SK-N-SH treated with all-trans-retinoic acid at 6 μM for 48 hours (cell line): ENCODE measurements around the gene GXYLT1.

Experiments used
- ATAC-seq: fragments of 200-7000 bp; cut with Tn5 transposase; 3 replicates; pipeline ENCODE4 v1.9.1; 2020; ENCODE audit warnings: mild to moderate bottlenecking, moderate library complexity
- ARNTL ChIP-seq: fragments of 450-650 bp; formaldehyde crosslinking; IDR thresholded peaks from 2 replicates; pipeline ENCODE4 v1.5.0; 2020; ENCODE audit warnings: low read depth, mild to moderate bottlenecking, moderate library complexity, borderline replicate concordance
- BACH2 ChIP-seq: fragments of 250-450 bp; sonication (Bioruptor Pico); IDR thresholded peaks from 2 replicates; pipeline ENCODE4 v1.9.0; 2021; ENCODE audit warnings: mild to moderate bottlenecking, borderline replicate concordance
- CREB5 ChIP-seq: fragments of 250-450 bp; sonication (Bioruptor Pico); IDR thresholded peaks from 2 replicates; pipeline ENCODE4 v1.5.1; 2020; ENCODE audit warnings: low read depth, mild to moderate bottlenecking, moderate library complexity
- CSDC2 ChIP-seq: fragments of 250-450 bp; sonication (Bioruptor Pico); IDR thresholded peaks from 2 replicates; pipeline ENCODE4 v1.5.0; 2020; ENCODE audit warnings: mild to moderate bottlenecking, moderate library complexity
- CSRNP3 ChIP-seq: fragments of 250-450 bp; sonication (Bioruptor Pico); IDR thresholded peaks from 2 replicates; pipeline ENCODE4 v1.5.1; 2021; ENCODE audit warnings: mild to moderate bottlenecking, moderate library complexity
- ESRRG ChIP-seq: fragments of 250-450 bp; sonication (Bioruptor Pico); IDR thresholded peaks from 2 replicates; pipeline ENCODE4 v1.6.1; 2021; ENCODE audit warnings: mild to moderate bottlenecking
- GLIS3 ChIP-seq: fragments of 250-450 bp; sonication (Bioruptor Pico); IDR thresholded peaks from 2 replicates; pipeline ENCODE4 v1.5.0; 2020; ENCODE audit warnings: mild to moderate bottlenecking, moderate library complexity
- ISL1 ChIP-seq: fragments of 250-450 bp; sonication (Bioruptor Pico); IDR thresholded peaks from 2 replicates; pipeline ENCODE4 v2.1.2; 2022; ENCODE audit warnings: mild to moderate bottlenecking, moderate library complexity
- OSR1 ChIP-seq: fragments of 250-450 bp; sonication (Bioruptor Pico); IDR thresholded peaks from 2 replicates; pipeline ENCODE4 v1.8.0; 2022; ENCODE audit warnings: moderate library complexity, mild to moderate bottlenecking, inconsistent platforms
- PATZ1 ChIP-seq: fragments of 250-450 bp; sonication (Bioruptor Pico); IDR thresholded peaks from 2 replicates; pipeline ENCODE4 v1.8.0; 2020; ENCODE audit warnings: mild to moderate bottlenecking, moderate library complexity, borderline replicate concordance
- POU6F1 ChIP-seq: fragments of 250-450 bp; sonication (Bioruptor Pico); IDR thresholded peaks from 2 replicates; pipeline ENCODE4 v1.8.0; 2021; ENCODE audit warnings: low read depth, mild to moderate bottlenecking, moderate library complexity, borderline replicate concordance
- PPARA ChIP-seq: fragments of 250-450 bp; sonication (Bioruptor Pico); IDR thresholded peaks from 2 replicates; pipeline ENCODE4 v1.5.0; 2020; ENCODE audit warnings: mild to moderate bottlenecking, borderline replicate concordance
- RARB ChIP-seq: fragments of 250-450 bp; sonication (Bioruptor Pico); IDR thresholded peaks from 2 replicates; pipeline ENCODE4 v1.8.0; 2021; ENCODE audit warnings: mild to moderate bottlenecking, moderate library complexity
- SNAI2 ChIP-seq: fragments of 250-450 bp; sonication (Bioruptor Pico); IDR thresholded peaks from 2 replicates; pipeline ENCODE4 v1.5.0; 2020; ENCODE audit warnings: mild to moderate bottlenecking, moderate library complexity
- TCF4 ChIP-seq: fragments of 250-450 bp; sonication (Bioruptor Pico); IDR thresholded peaks from 2 replicates; pipeline ENCODE4 v1.8.0; 2021; ENCODE audit warnings: mild to moderate bottlenecking, moderate library complexity, borderline replicate concordance
- TOX ChIP-seq: fragments of 250-450 bp; sonication (Bioruptor Pico); IDR thresholded peaks from 2 replicates; pipeline ENCODE4 v1.8.0; 2021; ENCODE audit warnings: mild to moderate bottlenecking, moderate library complexity, borderline replicate concordance
- TSHZ2 ChIP-seq: fragments of 250-450 bp; sonication (Bioruptor Pico); IDR thresholded peaks from 2 replicates; pipeline ENCODE4 v1.5.0; 2020; ENCODE audit warnings: mild to moderate bottlenecking, moderate library complexity
- ZC3H10 ChIP-seq: fragments of 250-450 bp; sonication (Bioruptor Pico); IDR thresholded peaks from 2 replicates; pipeline ENCODE4 v1.5.1; 2021; ENCODE audit warnings: mild to moderate bottlenecking, moderate library complexity
- ZFP3 ChIP-seq: fragments of 250-450 bp; sonication (Bioruptor Pico); IDR thresholded peaks from 2 replicates; pipeline ENCODE4 v1.5.0; 2020; ENCODE audit warnings: mild to moderate bottlenecking, moderate library complexity
- ZFP30 ChIP-seq: fragments of 450-650 bp; formaldehyde crosslinking; IDR thresholded peaks from 2 replicates; pipeline ENCODE4 v1.5.0; 2022; ENCODE audit warnings: mild to moderate bottlenecking, moderate library complexity
- ZNF565 ChIP-seq: fragments of 450-650 bp; formaldehyde crosslinking; conservative IDR thresholded peaks from 2 replicates; pipeline ENCODE4 v1.5.0; 2020; ENCODE audit warnings: low read depth, mild to moderate bottlenecking, moderate library complexity
- ZNF70 ChIP-seq: fragments of 450-650 bp; formaldehyde crosslinking; IDR thresholded peaks from 2 replicates; pipeline ENCODE4 v1.5.0; 2020; ENCODE audit warnings: mild to moderate bottlenecking, moderate library complexity
- ZNF8 ChIP-seq: fragments of 450-650 bp; formaldehyde crosslinking; IDR thresholded peaks from 2 replicates; pipeline ENCODE4 v1.5.0; 2020; ENCODE audit warnings: mild to moderate bottlenecking, moderate library complexity

GXYLT1 gene

GRCh38 chr12:42091769-42092168 is 52.9 kb downstream of the GXYLT1 start:
- peak; percentile 97 for TF ChIP-seq ZFP3 (CRISPR knock-in tag)
- TF ChIP-seq ISL1: no peak
- TF ChIP-seq, all 23 proteins: peak for 1
- ATAC-seq: peak; percentile 6; the same call in 2 of the 3 replicates

- TF ChIP-seq SNAI2 (CRISPR knock-in tag) (no peak), CSRNP3 (CRISPR knock-in tag) (peak; percentile 97), TOX (CRISPR knock-in tag) (peak; percentile 98), ZC3H10 (CRISPR knock-in tag) (peak; percentile 96), PPARA (CRISPR knock-in tag) (no peak), CREB5 (CRISPR knock-in tag) (peak; percentile 98), ZNF8 (no peak), TSHZ2 (CRISPR knock-in tag) (no peak), ZFP30 (no peak), ZNF565 (no peak), ISL1 (peak; percentile 99), TCF4 (CRISPR knock-in tag) (peak; percentile 89), RARB (CRISPR knock-in tag) (peak; percentile 92; the same call in 1 of the 2 replicates), CSDC2 (CRISPR knock-in tag) (no peak), ESRRG (CRISPR knock-in tag) (peak; percentile 87; the same call in 1 of the 2 replicates), ZFP3 (CRISPR knock-in tag) (no peak), ZNF70 (CRISPR knock-in tag) (no peak), OSR1 (no peak), POU6F1 (CRISPR knock-in tag) (no peak), PATZ1 (CRISPR knock-in tag) (peak; percentile 96), GLIS3 (CRISPR knock-in tag) (peak; percentile 70; the same call in 1 of the 2 replicates), BACH2 (CRISPR knock-in tag) (no peak)
- peak; percentile 80 for ATAC-seq
Observed at GRCh38 chr12:42090899-42091298, 53.8 kb downstream of the GXYLT1 start.

- ATAC-seq: peak; percentile 13; the same call in 2 of the 3 replicates
- no peak for TF ChIP-seq CSRNP3 (CRISPR knock-in tag)
- TF ChIP-seq BACH2 (CRISPR knock-in tag): no peak
- TF ChIP-seq ZNF8: no peak
- TF ChIP-seq ARNTL: no peak
- no peak for TF ChIP-seq GLIS3 (CRISPR knock-in tag)
- no peak for TF ChIP-seq CSDC2 (CRISPR knock-in tag)
- no peak for TF ChIP-seq ZNF565
- TF ChIP-seq ZNF70 (CRISPR knock-in tag): no peak
- no peak for TF ChIP-seq ZC3H10 (CRISPR knock-in tag)
- no peak for TF ChIP-seq PATZ1 (CRISPR knock-in tag)
- TF ChIP-seq POU6F1 (CRISPR knock-in tag): no peak
- TF ChIP-seq TCF4 (CRISPR knock-in tag): no peak
Observed at GRCh38 chr12:42086031-42086430, 58.6 kb downstream of the GXYLT1 start.
